ENCODE data around the gene LRRC27.

DNA sequence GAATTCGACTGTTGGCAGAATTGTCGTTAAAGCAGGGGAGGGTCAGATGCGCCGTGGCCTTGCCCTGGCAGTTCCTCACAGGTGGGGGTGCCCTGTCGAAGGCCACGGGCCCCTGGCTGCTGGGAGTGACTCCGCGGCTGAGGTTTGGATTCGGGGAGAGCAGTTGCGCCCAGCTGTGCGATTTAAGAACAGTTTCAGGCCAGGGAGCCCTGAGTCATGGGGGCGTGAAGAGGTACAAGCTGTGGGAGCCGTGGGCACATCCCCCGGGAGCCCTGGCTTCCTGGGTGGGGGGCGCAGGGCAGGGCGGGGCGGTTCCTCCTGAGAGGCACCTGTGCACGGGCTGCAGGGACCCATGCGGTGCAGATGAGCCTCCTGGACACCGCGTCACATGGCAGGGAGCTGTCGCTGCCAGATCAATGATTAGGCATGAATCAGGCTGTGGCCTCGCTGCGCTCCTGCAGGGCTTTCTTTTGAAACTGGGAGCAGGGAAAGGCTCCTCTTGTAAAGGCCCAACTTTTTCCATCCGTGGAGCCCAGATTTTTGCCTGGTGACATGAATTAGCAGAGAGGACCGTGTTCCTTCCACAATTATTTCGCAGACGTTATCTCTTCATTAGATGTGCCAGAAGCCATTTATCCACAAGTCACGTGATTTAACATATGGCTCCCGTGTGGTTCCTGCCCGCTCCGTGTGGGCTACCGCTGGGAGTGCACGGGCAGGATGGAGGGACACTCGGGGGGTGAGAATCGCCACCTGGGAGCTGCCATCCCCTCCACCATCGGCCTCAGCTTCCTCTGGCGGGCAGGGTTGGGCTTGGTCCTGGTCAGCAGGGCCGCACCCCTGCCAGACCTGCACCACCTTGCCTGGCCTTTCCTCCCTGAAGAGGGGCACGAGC, 65.9 kb downstream of the LRRC27 start:
- no peak for TF ChIP-seq EZH2 (IDR thresholded peaks at IDR 0.05; ENCODE audit: borderline replicate concordance, low read length)
- no peak for TF ChIP-seq CTCF (IDR thresholded peaks at IDR 0.05; ENCODE audit: low read length)

Data from OCI-LY1 (cell line).